Choroid plexus epithelial cell (primary cell): ENCODE data around the gene PRIMPOL.
A peak's percentile ranks its signal among the peaks of the same experiment; 100 is the strongest.

Source experiments
- DNase-seq: peaks from one replicate; pipeline ENCODE4 v3.0.0-alpha.2; 2010; ENCODE audit warnings: low read depth
- H3K4me3 ChIP-seq: 2 replicates; pipeline ENCODE4 v1.5.1; 2011; ENCODE audit warnings: low read depth, mild to moderate bottlenecking, control low read depth, low read length, moderate library complexity
- TF ChIP-seq, protein P1 (sequence below): conservative IDR thresholded peaks from 2 replicates; pipeline ENCODE4 v1.5.1; 2011; ENCODE audit warnings: low read depth, mild to moderate bottlenecking, control low read depth, inconsistent platforms, low read length, moderate library complexity

The PRIMPOL gene

DNA sequence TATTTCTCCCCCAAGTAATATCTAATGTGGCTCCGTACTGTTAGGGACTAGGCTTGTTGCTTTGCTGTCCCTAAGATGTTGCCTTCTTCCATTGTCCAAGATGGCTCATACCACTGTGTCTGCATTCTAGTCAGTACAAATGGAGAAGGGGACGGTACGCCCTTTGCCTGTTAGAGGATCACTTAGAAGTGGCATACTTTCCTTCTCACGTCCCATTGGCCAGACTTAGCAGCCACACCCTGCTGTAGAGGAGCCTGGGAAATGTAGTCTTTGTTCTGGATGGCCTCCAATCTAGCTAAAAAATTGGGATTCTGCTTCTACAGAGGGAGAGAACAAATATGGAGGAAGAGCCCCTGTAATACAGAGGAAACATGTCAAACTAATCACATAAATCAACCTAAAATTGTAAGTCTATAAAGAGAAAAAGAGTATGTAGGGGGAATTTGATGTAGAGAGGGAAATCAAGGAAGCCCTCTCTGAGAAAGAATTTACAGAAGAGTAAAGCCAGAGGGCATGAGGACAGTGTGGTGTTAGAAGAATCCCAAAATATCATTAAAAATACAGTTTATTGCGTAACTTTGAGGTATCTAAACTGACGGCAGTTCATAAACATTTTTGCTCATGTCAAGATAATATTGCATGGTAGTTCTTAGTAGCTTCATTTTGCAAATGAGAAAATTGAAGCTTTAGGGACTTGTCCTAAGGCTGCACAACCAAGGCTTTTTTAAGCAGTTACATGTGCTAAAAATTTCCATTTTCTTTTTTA lies 15.1 kb downstream of the PRIMPOL start:
- no peak overlapping the region for H3K4me3 ChIP-seq
- DNase-seq: peak; percentile 56
- TF ChIP-seq, protein P1, sequence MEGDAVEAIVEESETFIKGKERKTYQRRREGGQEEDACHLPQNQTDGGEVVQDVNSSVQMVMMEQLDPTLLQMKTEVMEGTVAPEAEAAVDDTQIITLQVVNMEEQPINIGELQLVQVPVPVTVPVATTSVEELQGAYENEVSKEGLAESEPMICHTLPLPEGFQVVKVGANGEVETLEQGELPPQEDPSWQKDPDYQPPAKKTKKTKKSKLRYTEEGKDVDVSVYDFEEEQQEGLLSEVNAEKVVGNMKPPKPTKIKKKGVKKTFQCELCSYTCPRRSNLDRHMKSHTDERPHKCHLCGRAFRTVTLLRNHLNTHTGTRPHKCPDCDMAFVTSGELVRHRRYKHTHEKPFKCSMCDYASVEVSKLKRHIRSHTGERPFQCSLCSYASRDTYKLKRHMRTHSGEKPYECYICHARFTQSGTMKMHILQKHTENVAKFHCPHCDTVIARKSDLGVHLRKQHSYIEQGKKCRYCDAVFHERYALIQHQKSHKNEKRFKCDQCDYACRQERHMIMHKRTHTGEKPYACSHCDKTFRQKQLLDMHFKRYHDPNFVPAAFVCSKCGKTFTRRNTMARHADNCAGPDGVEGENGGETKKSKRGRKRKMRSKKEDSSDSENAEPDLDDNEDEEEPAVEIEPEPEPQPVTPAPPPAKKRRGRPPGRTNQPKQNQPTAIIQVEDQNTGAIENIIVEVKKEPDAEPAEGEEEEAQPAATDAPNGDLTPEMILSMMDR: no peak

DNA sequence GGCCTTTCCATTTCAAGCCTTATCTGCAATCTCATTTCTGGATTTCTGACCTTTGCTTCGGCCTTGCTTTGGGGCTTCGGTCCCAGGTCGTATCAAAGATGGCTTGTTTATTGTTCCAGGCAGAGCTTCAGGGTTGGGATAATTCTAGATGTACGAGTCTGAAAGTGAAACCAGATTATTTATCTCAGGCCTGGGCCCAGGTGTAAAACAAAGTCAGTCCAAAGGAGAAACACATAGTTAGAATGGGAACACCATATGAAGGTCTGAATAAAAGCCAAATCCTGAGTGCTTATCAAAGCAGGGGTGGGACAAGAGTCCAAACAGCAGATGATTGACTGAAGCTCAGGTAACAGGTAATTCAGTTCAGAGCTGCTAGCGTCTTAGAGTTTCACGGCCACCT lies 17.1 kb downstream of the PRIMPOL start:
- H3K4me3 ChIP-seq: no peak overlapping the region
- TF ChIP-seq, protein P1: no peak
- no peak for DNase-seq

DNA sequence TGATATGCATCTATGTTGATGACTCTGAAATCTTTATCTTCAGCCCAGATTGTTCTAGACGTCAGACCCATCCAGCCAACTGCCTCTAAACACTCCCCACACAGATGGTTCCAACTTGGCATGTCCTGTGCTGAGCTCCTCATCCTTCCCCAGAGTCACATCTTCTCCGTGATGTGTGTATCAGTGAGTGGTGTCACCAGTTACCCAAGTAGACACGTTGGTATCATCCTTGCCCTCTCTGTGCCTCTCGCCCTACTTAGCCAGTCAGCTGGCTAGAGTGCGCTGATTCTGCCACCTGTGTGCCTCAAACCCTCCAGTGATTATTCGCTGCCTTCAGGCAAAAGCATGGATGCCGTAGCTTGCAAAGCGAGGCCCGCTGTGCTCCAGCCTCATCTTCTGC lies 18.6 kb downstream of the PRIMPOL start:
- DNase-seq: no peak
- TF ChIP-seq, protein P1: no peak
- H3K4me3 ChIP-seq: no peak overlapping the region

GRCh38 chr4:184668511-184669114 lies 19.1 kb downstream of the PRIMPOL start:
- TF ChIP-seq, protein P1: no peak
- H3K4me3 ChIP-seq: no peak overlapping the region
- no peak for DNase-seq

DNA sequence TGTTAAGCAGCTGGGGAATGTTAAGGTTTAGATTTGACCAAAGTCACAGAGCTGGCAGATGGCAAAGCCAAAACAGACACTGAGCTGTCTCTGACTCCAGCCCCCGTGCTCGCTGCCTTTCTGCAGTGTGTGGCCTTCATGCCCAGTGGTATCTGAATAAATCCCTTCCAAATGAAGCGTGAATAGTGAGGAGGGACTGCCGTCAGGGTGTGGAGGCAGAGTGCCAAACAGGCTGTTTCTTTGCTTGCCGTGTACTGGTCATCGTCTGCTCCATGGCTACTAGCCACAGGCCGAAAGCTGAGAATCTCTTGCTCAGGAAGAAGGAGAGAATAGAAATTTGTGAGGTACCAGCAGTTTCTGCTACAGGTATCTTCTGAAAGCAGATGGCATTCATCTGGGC lies 19.7 kb downstream of the PRIMPOL start:
- no peak for DNase-seq
- TF ChIP-seq, protein P1: no peak
- no peak overlapping the region for H3K4me3 ChIP-seq

DNA sequence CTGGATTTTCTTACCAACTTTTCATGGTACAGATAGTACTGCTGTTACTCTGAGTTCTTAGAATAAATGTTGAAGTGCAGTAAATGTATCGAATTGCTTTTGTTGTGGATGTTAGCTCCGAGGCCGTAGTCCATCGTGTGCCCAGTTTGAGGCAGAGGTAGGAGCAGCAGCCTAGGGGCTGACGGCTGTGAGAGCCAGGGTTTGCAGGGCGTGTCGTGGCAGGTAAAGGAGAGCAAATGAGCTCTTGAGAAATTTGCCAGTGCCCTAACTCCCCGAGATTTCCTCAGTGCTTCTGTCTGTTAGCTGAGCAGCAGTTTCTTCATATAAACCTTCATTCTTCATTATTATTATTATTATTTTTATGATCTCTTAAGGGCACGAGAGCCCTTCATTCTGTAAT lies 21.6 kb downstream of the PRIMPOL start:
- TF ChIP-seq, protein P1: no peak
- no peak for DNase-seq

GRCh38 chr4:184672741-184673140 lies 23.2 kb downstream of the PRIMPOL start:
- DNase-seq: no peak
- TF ChIP-seq, protein P1: no peak

More for the DNA sequence above, 21.6 kb downstream of the PRIMPOL start:
- no peak overlapping the region for H3K4me3 ChIP-seq

More at GRCh38 chr4:184672741-184673140, 23.2 kb downstream of the PRIMPOL start:
- no peak overlapping the region for H3K4me3 ChIP-seq
